OCI-LY7 (cell line): ENCODE data around the gene MCTP2. TPM values are rescaled to one million over a fixed set of nuclear protein-coding genes. Genes with fewer than 3 reads are reported as not detected.

Experiments used
- BruUV-seq: library from RNA; stranded (reverse); fragments of 400-500 nt; replicated peaks from 2 replicates; lab custom pipeline; 2021; lab: Mats Ljungman, UMichigan
- CTCF ChIA-PET: fragments of 300-600 bp; sonication (Branson Sonifier 250); formaldehyde crosslinking; loops from one replicate; lab custom pipeline; 2022; ENCODE audit warnings: antibody characterized with exemption; ENCODE audit not compliant: unreplicated experiment; lab: Charles Lee
- POLR2A ChIA-PET: fragments of 300-600 bp; sonication (Branson Sonifier 250); formaldehyde crosslinking; loops from one replicate; lab custom pipeline; 2022; ENCODE audit warnings: antibody characterized with exemption; lab: Charles Lee
- DNase-seq: peaks from one replicate; pipeline ENCODE4 v3.0.0-alpha.2; 2015; ENCODE audit warnings: low spot score
- H2AFZ ChIP-seq: fragments of 200-600 bp; sonication (generic), shearing (Covaris generic); 2 replicates; pipeline ENCODE4 v1.6.1; 2014; ENCODE audit warnings: mild to moderate bottlenecking, antibody characterized with exemption, low read length, moderate library complexity
- H3K27ac ChIP-seq: fragments of 200-600 bp; sonication (generic); 2 replicates; pipeline ENCODE4 v1.5.1; 2014; ENCODE audit warnings: mixed run types, low read depth, mild to moderate bottlenecking, moderate library complexity, low read length, inconsistent platforms; ENCODE audit not compliant: poor library complexity, severe bottlenecking
- H3K36me3 ChIP-seq: fragments of 200-600 bp; sonication (generic); 2 replicates; pipeline ENCODE4 v1.6.1; 2014; ENCODE audit warnings: mild to moderate bottlenecking, antibody characterized with exemption, low read length, moderate library complexity, mixed read lengths; ENCODE audit not compliant: insufficient read depth
- H3K4me1 ChIP-seq: fragments of 200-600 bp; sonication (generic); 2 replicates; pipeline ENCODE4 v1.5.1; 2014; ENCODE audit warnings: mild to moderate bottlenecking, low read length; ENCODE audit not compliant: insufficient read depth, poor library complexity, severe bottlenecking
- H3K4me2 ChIP-seq: fragments of 200-600 bp; sonication (generic); 2 replicates; pipeline ENCODE4 v1.6.1; 2014; ENCODE audit warnings: mild to moderate bottlenecking, low read length
- H3K4me3 ChIP-seq: fragments of 200-600 bp; sonication (generic); 2 replicates; pipeline ENCODE4 v1.5.1; 2014; ENCODE audit warnings: mild to moderate bottlenecking, low read depth, low read length; ENCODE audit not compliant: poor library complexity, severe bottlenecking
- H3K79me2 ChIP-seq: fragments of 200-600 bp; sonication (generic); 2 replicates; pipeline ENCODE4 v1.6.1; 2016; ENCODE audit warnings: low read depth, mild to moderate bottlenecking, low read length, moderate library complexity, mixed read lengths; ENCODE audit not compliant: insufficient read depth
- H3K9me2 ChIP-seq: fragments of 200-600 bp; sonication (generic); 2 replicates; pipeline ENCODE4 v1.6.1; 2016; ENCODE audit warnings: mild to moderate bottlenecking, low read length, mixed read lengths; ENCODE audit not compliant: insufficient read depth
- H3K9me3 ChIP-seq: fragments of 200-600 bp; sonication (generic); 2 replicates; pipeline ENCODE4 v1.6.1; 2014; ENCODE audit warnings: mild to moderate bottlenecking, mixed run types, low read length, mixed read lengths
- H4K20me1 ChIP-seq: fragments of 200-600 bp; sonication (generic); 2 replicates; pipeline ENCODE4 v1.6.1; 2014; ENCODE audit warnings: mild to moderate bottlenecking, antibody characterized with exemption, low read length, moderate library complexity, mixed read lengths; ENCODE audit not compliant: insufficient read depth
- CTCF ChIP-seq: fragments of 200-600 bp; sonication (generic); conservative IDR thresholded peaks from 2 replicates; pipeline ENCODE4 v1.5.1; 2014; ENCODE audit warnings: mild to moderate bottlenecking, antibody characterized with exemption, low read length, moderate library complexity, mixed read lengths
- EZH2phosphoT487 ChIP-seq: fragments of 200-600 bp; sonication (generic); IDR thresholded peaks from 2 replicates; pipeline ENCODE4 v1.6.1; 2018; ENCODE audit warnings: low read depth, borderline replicate concordance, mild to moderate bottlenecking, mixed run types, antibody characterized with exemption, low read length, moderate library complexity, mixed read lengths
- intact Hi-C: fragments of 100-400 bp; cut with micrococcal nuclease; formaldehyde crosslinking; loops from one replicate; pipeline ENCODE4 v1.10.0; 2022; ENCODE audit not compliant: unreplicated experiment
- total RNA-seq, 2 experiments: library from RNA; depleted of rRNA in 1 of 2; stranded (reverse); fragments of >200 nt in 1 of 2; shearing (Covaris generic) in 1 of 2; gene quantifications; 2 replicates each; pipeline ENCODE4 v1.2.3, GENCODE V29; 2014 to 2022

The MCTP2 gene
- total RNA-seq, 2 experiments from 2014 or later = 73.2 to 90.6 TPM

- no peak overlapping the region for H2AFZ ChIP-seq
- BruUV-seq = no TSS peak
- ChIA-PET POLR2A (interaction anchor here (1.5 kb wide), 1 partner anchor 16 kb away, joined by 3 read pairs; no protein-coding TSS in a partner anchor), CTCF (no interaction called here)
- intact Hi-C loops = loop anchor here (1.0 to 10.0 kb wide), 4 partner anchors 67 to 253 kb away; no protein-coding TSS in a partner anchor
- no peaks in the 10 kb centered on the region for H3K79me2 ChIP-seq
- TF ChIP-seq EZH2phosphoT487 (no peak), CTCF (no peak)
- H3K4me2 ChIP-seq = no peak overlapping the region
- no peaks in the 10 kb centered on the region for H3K9me3 ChIP-seq
- H3K4me3 ChIP-seq = no peak overlapping the region
- no peak overlapping the region for H3K27ac ChIP-seq
- H3K36me3 ChIP-seq = peaks cover 12% of the 10 kb centered on the region; the same call in 1 of the 2 replicates
- no peaks in the 10 kb centered on the region for H3K9me2 ChIP-seq
- peaks cover 29% of the 10 kb centered on the region for H3K4me1 ChIP-seq
- H4K20me1 ChIP-seq = no peaks in the 10 kb centered on the region
- no peak for DNase-seq
Measured at GRCh38 chr15:94411846-94412245, 180.5 kb downstream of the MCTP2 start.

- no peak overlapping the region for H3K4me3 ChIP-seq
- TF ChIP-seq EZH2phosphoT487 = no peak
- peak; percentile 96 for TF ChIP-seq CTCF
- ChIA-PET POLR2A (interaction anchor here (1.3 to 2.0 kb wide), 2 partner anchors 17 to 62 kb away, joined by 4 to 5 read pairs; no protein-coding TSS in a partner anchor), CTCF (no interaction called here)
- H3K9me2 ChIP-seq = no peaks in the 10 kb centered on the region
- H3K79me2 ChIP-seq = no peaks in the 10 kb centered on the region
- no peak overlapping the region for H2AFZ ChIP-seq
- no TSS peak for BruUV-seq
- H4K20me1 ChIP-seq = no peaks in the 10 kb centered on the region
- peak; percentile 51 for DNase-seq
- no peak overlapping the region for H3K27ac ChIP-seq
- intact Hi-C loops = loop anchor here (2.0 to 10.0 kb wide), 3 partner anchors 66 to 252 kb away; no protein-coding TSS in a partner anchor
- peaks cover 29% of the 10 kb centered on the region for H3K4me1 ChIP-seq
- no peaks in the 10 kb centered on the region for H3K9me3 ChIP-seq
- peak overlapping the region; percentile 30 for H3K4me2 ChIP-seq
- H3K36me3 ChIP-seq = 0 out of 2 replicates have a peak, but pooled peaks cover 6% of the 10 kb centered on the region
Measured at GRCh38 chr15:94412979-94413746, 181.8 kb downstream of the MCTP2 start.

- TF ChIP-seq CTCF = no peak
- TF ChIP-seq EZH2phosphoT487 = no peak
- no peak overlapping the region for H3K4me3 ChIP-seq
- no peak overlapping the region for H3K27ac ChIP-seq
- H3K4me2 ChIP-seq = no peak overlapping the region
- DNase-seq = no peak
- no peak overlapping the region for H2AFZ ChIP-seq
- no peaks in the 10 kb centered on the region for H3K9me3 ChIP-seq
- H3K9me2 ChIP-seq = no peaks in the 10 kb centered on the region
- H3K79me2 ChIP-seq = no peaks in the 10 kb centered on the region
- intact Hi-C loops = loop anchor here (10.0 kb wide), 1 partner anchor 250 kb away; no protein-coding TSS in a partner anchor
- POLR2A ChIA-PET = interaction anchor here (2.0 to 2.3 kb wide), 3 partner anchors 11 to 59 kb away, joined by 5 to 9 read pairs (median 8); no protein-coding TSS in a partner anchor
- H3K36me3 ChIP-seq = 0 out of 2 replicates have a peak, but pooled peaks cover 6% of the 10 kb centered on the region
- no TSS peak for BruUV-seq
- no peaks in the 10 kb centered on the region for H4K20me1 ChIP-seq
- CTCF ChIA-PET = no interaction called here
- H3K4me1 ChIP-seq = peaks cover 28% of the 10 kb centered on the region
Measured at GRCh38 chr15:94414916-94415315, 183.6 kb downstream of the MCTP2 start.
